Liver (tissue), 9 donors: Measurements from ENCODE around the gene SMURF2. TPM values are rescaled to one million over a fixed set of nuclear protein-coding genes. Genes with fewer than 3 reads are reported as not detected.

Experiments
- DNase-seq: peaks from one replicate; pipeline ENCODE4 v3.0.0-alpha.2; 2017; ENCODE audit warnings: low spot score
- H3K27ac ChIP-seq, 2 donors: one replicate each; pipeline ENCODE4 v1.7.0; 2013; ENCODE audit warnings: inconsistent platforms in 2 of 2, low read length in 2 of 2, control low read depth in 1 of 2, low read depth in 1 of 2, mild to moderate bottlenecking in 1 of 2
- H3K27me3 ChIP-seq, 4 donors: one replicate each; pipeline versions ENCODE4 v1.6.1 to v1.7.0; 2013; ENCODE audit warnings: low read length in 3 of 4, inconsistent platforms in 1 of 4, mild to moderate bottlenecking in 1 of 4, moderate library complexity in 1 of 4; ENCODE audit not compliant: control insufficient read depth in 4 of 4, insufficient read depth in 4 of 4
- H3K36me3 ChIP-seq, 4 donors: one replicate each; pipeline versions ENCODE4 v1.6.1 to v1.7.0; 2013; ENCODE audit warnings: low read length in 3 of 4, mild to moderate bottlenecking in 3 of 4, low read depth in 1 of 4, moderate library complexity in 1 of 4; ENCODE audit not compliant: control insufficient read depth in 4 of 4, insufficient read depth in 3 of 4
- H3K4me1 ChIP-seq, 4 donors: one replicate each; pipeline versions ENCODE4 v1.6.1 to v1.7.0; 2013; ENCODE audit warnings: low read length in 3 of 4, mild to moderate bottlenecking in 3 of 4, moderate library complexity in 1 of 4; ENCODE audit not compliant: control insufficient read depth in 4 of 4, insufficient read depth in 4 of 4
- H3K4me3 ChIP-seq, 3 donors: one replicate each; pipeline versions ENCODE4 v1.6.1 to v1.7.0; 2013; ENCODE audit warnings: low read length in 3 of 3, control low read depth in 1 of 3, low read depth in 1 of 3, mild to moderate bottlenecking in 1 of 3
- H3K9ac ChIP-seq, 2 donors: one replicate each; pipeline ENCODE4 v1.7.0; 2013; ENCODE audit warnings: low read length in 2 of 2, mild to moderate bottlenecking in 2 of 2, moderate library complexity in 2 of 2, control low read depth in 1 of 2, low read depth in 1 of 2
- H3K9me3 ChIP-seq, 4 donors: one replicate each; pipeline versions ENCODE4 v1.6.1 to v1.7.0; 2013; ENCODE audit warnings: low read length in 3 of 4; ENCODE audit not compliant: control insufficient read depth in 4 of 4
- CTCF ChIP-seq: fragments of 150-350 bp; IDR thresholded peaks from 2 replicates; pipeline ENCODE4 v1.5.1; 2017; ENCODE audit warnings: improper control_type of control experiment, low read depth, low read length; ENCODE audit not compliant: missing input control
- EGR1 ChIP-seq, 2 donors: IDR thresholded peaks; 2 replicates each; pipeline ENCODE4 v1.6.1; 2016 to 2018; ENCODE audit warnings: antibody characterized with exemption in 2 of 2, low read depth in 2 of 2
- FOXA1 ChIP-seq: IDR thresholded peaks from 2 replicates; pipeline ENCODE4 v1.6.1; 2016; ENCODE audit warnings: antibody characterized with exemption
- HNF4A ChIP-seq, 2 donors: conservative IDR thresholded peaks; 2 replicates each; pipeline ENCODE4 v1.6.1; 2016; ENCODE audit warnings: antibody characterized with exemption in 2 of 2, mild to moderate bottlenecking in 2 of 2
- HNF4G ChIP-seq: IDR thresholded peaks from 2 replicates; pipeline ENCODE4 v1.6.1; 2016; ENCODE audit warnings: antibody characterized with exemption
- JUND ChIP-seq, 2 donors: IDR thresholded peaks; 2 replicates each; pipeline ENCODE4 v1.6.1; 2016; ENCODE audit warnings: antibody characterized with exemption in 2 of 2
- MAX ChIP-seq: IDR thresholded peaks from 2 replicates; pipeline ENCODE4 v1.6.1; 2016; ENCODE audit warnings: antibody characterized with exemption
- NR2F2 ChIP-seq: IDR thresholded peaks from 2 replicates; pipeline ENCODE4 v1.6.1; 2016; ENCODE audit warnings: antibody characterized with exemption
- RAD21 ChIP-seq, 2 donors: IDR thresholded peaks; 2 replicates each; pipeline ENCODE4 v1.6.1; 2016; ENCODE audit warnings: antibody characterized with exemption in 2 of 2, mild to moderate bottlenecking in 2 of 2
- REST ChIP-seq: IDR thresholded peaks from 2 replicates; pipeline ENCODE4 v1.6.1; 2016; ENCODE audit warnings: antibody characterized with exemption, mild to moderate bottlenecking
- RXRA ChIP-seq, 2 donors: IDR thresholded peaks; 2 replicates each; pipeline ENCODE4 v1.6.1; 2017 to 2018; ENCODE audit warnings: antibody characterized with exemption in 2 of 2, mild to moderate bottlenecking in 1 of 2
- YY1 ChIP-seq: IDR thresholded peaks from 2 replicates; pipeline ENCODE4 v1.6.1; 2016; ENCODE audit warnings: antibody characterized with exemption, mild to moderate bottlenecking
- ZBTB33 ChIP-seq: IDR thresholded peaks from 2 replicates; pipeline ENCODE4 v1.6.1; 2016; ENCODE audit warnings: antibody characterized with exemption
- WGBS: extraction: QIAGEN DNeasy Blood & Tissue Kit; methylation state at CpG from one replicate; pipeline ENCODE4 v1.1.7; 2013; 5-methylcytosine and 5-hydroxymethylcytosine counted together
- polyA plus RNA-seq, 2 donors: library from polyadenylated mRNA; stranded (reverse) in 1 of 2; unstranded in 1 of 2; fragments of 200-250 nt in 1 of 2; fragments of >200 nt in 1 of 2; fragmentation: Nextera tagmentation in 1 of 2; extraction: Ambion mirVana in 1 of 2; gene quantifications; one replicate each; pipeline versions ENCODE4 v1.2.1 to v1.2.3, GENCODE V29; 2013 to 2015
- total RNA-seq, 2 donors: library from RNA; depleted of rRNA; stranded (reverse); fragments of >200 nt; gene quantifications; one replicate each; pipeline ENCODE4 v1.2.3, GENCODE V29; 2014
- TF ChIP-seq, protein P1 (sequence below): IDR thresholded peaks from 2 replicates; pipeline ENCODE4 v1.6.1; 2016; ENCODE audit warnings: antibody characterized with exemption
- donor health status: healthy.
- donor health status: healthy.
- donor health status: healthy.
- donor health status: healthy.
- donor health status: healthy.

SMURF2 gene
- total and polyA plus RNA-seq, 4 donors = 2.0 to 6.9 (median 3.5) TPM

GRCh38 chr17:64500862-64501765 is 161.0 kb downstream of the SMURF2 start:
- TF ChIP-seq FOXA1 (no peak), CTCF (no peak), HNF4G (no peak), RXRA (IDR thresholded peaks at IDR 0.05) (no peak), YY1 (no peak), REST (no peak), JUND (IDR thresholded peaks at IDR 0.05) (no peak), NR2F2 (no peak), EGR1 (IDR thresholded peaks at IDR 0.05; ENCODE audit: low read depth in 2 of 2) (no peak), MAX (no peak), RAD21 (IDR thresholded peaks at IDR 0.05) (no peak), ZBTB33 (no peak)
- Histone ChIP-seq H3K27me3 (no peaks in the 10 kb centered on the region), H3K9me3 (no peaks in the 10 kb centered on the region), H3K9ac (no peak overlapping the region), H3K4me1 (peaks cover 5 to 64% (median 49%) of the 10 kb centered on the region in 4 donors), H3K27ac (no peak overlapping the region), H3K36me3 (peaks cover 12 to 70% (median 59%) of the 10 kb centered on the region in 4 donors), H3K4me3 (no peak overlapping the region)
- no peak for DNase-seq
- WGBS = 88% methylated on average over 11 of the region's 11 CpGs

DNA sequence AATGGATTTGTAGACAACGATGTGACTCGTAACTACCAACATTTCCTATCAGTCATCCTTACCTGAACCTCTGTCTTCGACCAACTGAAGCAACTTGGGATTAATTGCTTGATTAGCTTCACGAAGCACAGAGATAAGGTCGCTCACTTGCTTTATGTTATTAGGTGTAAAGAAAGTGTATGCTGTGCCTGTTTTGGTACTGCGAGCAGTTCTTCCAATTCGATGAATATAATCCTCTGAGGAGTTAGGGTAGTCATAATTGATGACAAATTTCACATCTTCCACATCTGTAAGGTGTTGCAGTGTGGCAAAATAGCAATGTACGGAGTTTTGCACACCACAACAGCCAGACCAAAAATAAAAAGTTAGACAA is 161.6 kb downstream of the SMURF2 start:
- H3K36me3 ChIP-seq = peaks cover 12 to 70% (median 59%) of the 10 kb centered on the region in 4 donors
- 95% methylated on average over 8 of the region's 8 CpGs for WGBS
- no peak for DNase-seq
- no peaks in the 10 kb centered on the region for H3K9me3 ChIP-seq
- H3K4me3 ChIP-seq = no peak overlapping the region
- H3K9ac ChIP-seq = no peak overlapping the region
- H3K27me3 ChIP-seq = no peaks in the 10 kb centered on the region
- H3K27ac ChIP-seq = no peak overlapping the region
- TF ChIP-seq, protein P1, sequence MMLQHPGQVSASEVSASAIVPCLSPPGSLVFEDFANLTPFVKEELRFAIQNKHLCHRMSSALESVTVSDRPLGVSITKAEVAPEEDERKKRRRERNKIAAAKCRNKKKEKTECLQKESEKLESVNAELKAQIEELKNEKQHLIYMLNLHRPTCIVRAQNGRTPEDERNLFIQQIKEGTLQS = no peak
- TF ChIP-seq MAX = no peak
- TF ChIP-seq YY1 = no peak
- TF ChIP-seq HNF4A (conservative IDR thresholded peaks at IDR 0.05) = no peak
- TF ChIP-seq NR2F2 = no peak
- TF ChIP-seq RAD21 (IDR thresholded peaks at IDR 0.05) = no peak
- no peak for TF ChIP-seq RXRA (IDR thresholded peaks at IDR 0.05)
- TF ChIP-seq CTCF = no peak
- H3K4me1 ChIP-seq = peaks cover 10 to 69% (median 55%) of the 10 kb centered on the region in 4 donors
